Caki2 (cell line): Measurements from ENCODE around the gene CBS. TPM values are rescaled to one million over a fixed set of nuclear protein-coding genes. Genes with fewer than 3 reads are reported as not detected.
"Not testable (repeated sequence)": the region's sequence is repeated elsewhere in the genome, so short reads cannot be mapped to it uniquely, and the experiment has no call there.

Experiments used
- DNase-seq: peaks from one replicate; pipeline ENCODE4 v3.0.0-alpha.2; 2015; ENCODE audit warnings: low read depth
- in situ Hi-C: cut with HindIII; loops from 2 replicates; pipeline ENCODE4 v1.10.0; 2016; ENCODE audit warnings: low sequenced_read_pairs, low pct_unique_long_range_greater_than_20kb, mixed read lengths
- total RNA-seq: library from RNA; depleted of rRNA; stranded (reverse); fragments of >200 nt; shearing (Covaris generic); gene quantifications from 2 replicates; pipeline ENCODE4 v1.2.3, GENCODE V29; 2014; ENCODE audit warnings: low replicate concordance

Gene CBS
- total RNA-seq, 1 experiment from 2014 or later, result 32.8 TPM

DNA sequence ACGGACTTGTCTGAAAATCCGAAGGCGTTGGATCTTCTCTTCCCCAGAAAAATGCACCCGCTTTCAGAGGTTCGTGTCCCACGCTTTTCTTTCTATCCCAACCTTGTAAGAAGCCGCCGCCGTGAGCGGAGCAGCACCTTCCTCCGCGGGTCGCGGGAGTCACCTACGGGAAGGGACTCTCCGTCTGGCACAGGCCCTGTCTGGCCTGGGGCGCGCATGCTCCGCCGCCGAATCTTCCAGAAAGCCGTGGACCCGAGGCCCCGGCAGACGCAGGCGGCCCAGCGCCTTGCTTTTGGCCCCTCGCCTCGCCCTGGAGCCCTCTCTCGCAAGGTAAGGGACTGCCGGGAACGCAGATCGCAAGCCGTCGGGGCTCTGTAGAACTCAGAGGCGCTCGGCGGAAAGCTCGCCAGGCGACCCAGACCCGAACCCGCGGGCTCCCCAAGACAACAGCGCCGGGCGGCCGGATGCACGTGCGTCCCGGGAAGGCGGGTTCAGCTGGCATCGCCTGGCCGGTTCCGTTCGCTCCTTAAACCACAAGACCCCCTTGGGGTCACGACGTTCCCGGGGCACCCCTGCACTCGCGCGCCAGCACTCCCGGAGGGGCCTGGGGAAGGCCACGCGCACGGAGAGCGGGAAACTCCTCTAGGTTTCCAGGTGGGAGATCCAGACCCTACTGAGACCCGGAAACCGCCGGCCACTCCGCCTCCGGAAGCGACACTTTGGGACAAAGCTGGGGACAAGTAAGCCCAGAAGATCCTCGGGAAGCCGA lies 1.1 kb downstream of the CBS start:
- in situ Hi-C loops, DNase-seq: not testable (repeated sequence)

- in situ Hi-C loops, DNase-seq: not testable (repeated sequence)
These were observed 2.9 kb downstream of the CBS start for GRCh38 chr21:43072742-43073141.

DNA sequence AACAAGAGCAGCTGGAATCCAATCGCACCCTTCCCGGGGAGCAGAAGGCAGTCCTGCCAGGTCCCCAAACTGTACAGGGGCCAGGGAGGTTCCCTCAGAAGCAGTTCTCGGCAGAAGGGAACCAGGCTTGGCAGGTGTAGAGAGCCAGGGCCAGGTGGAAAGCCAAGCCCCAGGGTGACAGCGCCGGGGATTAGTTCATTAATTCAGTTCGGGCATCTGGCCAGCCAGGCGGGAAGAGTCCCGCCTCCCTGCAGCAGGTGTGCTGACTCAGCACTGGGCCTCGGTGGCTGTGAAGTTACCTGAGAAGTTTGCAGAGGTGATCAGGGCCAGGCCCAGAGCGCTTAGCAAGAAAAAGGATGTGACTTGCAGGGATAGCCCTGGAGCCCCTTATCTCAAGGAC lies 6.0 kb downstream of the CBS start:
- in situ Hi-C loops, DNase-seq: not testable (repeated sequence)

GRCh38 chr21:43068065-43068464 lies 7.6 kb downstream of the CBS start:
- DNase-seq, in situ Hi-C loops: not testable (repeated sequence)

DNA sequence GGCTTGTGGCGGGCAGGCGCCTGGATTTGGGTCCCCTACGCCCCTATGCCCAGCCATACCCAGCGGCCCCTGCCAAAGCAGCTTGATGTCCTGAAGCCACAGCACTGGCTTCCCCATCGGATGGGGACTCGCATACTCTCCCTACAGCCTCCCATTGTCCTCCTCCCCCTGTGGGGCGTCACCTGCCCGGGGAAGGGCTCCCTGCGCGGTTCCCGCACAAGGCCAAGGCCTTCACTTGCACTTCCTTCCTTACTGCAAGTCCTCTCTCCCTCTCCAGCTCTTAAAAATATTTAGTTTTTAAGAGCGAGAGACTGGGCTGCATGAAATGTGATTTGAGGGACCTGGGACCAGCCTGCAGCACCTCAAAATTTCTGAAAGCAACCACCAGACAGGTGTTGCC lies 8.9 kb downstream of the CBS start:
- in situ Hi-C loops, DNase-seq: not testable (repeated sequence)

- in situ Hi-C loops, DNase-seq: not testable (repeated sequence)
These were observed 9.6 kb downstream of the CBS start for GRCh38 chr21:43065991-43066390.

DNA sequence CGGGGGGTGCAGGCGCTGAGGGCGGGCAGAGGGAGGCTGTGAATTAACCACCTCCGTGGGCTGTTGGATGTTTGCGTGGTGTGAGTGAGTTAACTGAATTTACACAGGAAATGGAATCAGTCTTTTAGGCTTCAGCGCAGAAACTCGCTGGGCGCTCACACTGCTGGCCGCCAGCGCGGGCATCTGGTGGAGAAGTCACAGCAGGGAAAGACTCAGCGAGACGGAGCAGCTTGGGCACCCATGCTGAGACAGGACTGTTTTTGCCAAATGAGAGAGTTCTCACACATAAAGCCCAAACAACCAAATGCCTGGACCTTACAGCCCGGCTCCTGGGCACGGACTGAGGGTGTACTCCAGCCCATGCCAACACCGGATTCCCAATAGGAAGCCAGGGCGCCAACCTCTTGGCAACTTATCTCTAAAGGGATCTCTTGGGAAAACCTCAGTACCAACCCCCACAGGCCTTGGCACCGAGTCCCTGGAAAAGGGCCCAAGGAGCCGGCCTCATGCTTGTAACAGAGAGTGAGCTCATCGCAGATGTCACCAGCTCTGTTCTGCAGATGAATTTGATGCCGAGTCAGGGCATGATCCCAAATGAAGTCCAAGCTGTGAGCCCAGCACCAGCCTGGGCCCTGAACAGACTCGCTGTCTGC lies 11.2 kb downstream of the CBS start:
- in situ Hi-C loops, DNase-seq: not testable (repeated sequence)

- DNase-seq, in situ Hi-C loops: not testable (repeated sequence)
These were observed 12.5 kb downstream of the CBS start for GRCh38 chr21:43062955-43063664.

- DNase-seq, in situ Hi-C loops: not testable (repeated sequence)
These were observed 22.5 kb downstream of the CBS start for GRCh38 chr21:43053112-43053511.

DNA sequence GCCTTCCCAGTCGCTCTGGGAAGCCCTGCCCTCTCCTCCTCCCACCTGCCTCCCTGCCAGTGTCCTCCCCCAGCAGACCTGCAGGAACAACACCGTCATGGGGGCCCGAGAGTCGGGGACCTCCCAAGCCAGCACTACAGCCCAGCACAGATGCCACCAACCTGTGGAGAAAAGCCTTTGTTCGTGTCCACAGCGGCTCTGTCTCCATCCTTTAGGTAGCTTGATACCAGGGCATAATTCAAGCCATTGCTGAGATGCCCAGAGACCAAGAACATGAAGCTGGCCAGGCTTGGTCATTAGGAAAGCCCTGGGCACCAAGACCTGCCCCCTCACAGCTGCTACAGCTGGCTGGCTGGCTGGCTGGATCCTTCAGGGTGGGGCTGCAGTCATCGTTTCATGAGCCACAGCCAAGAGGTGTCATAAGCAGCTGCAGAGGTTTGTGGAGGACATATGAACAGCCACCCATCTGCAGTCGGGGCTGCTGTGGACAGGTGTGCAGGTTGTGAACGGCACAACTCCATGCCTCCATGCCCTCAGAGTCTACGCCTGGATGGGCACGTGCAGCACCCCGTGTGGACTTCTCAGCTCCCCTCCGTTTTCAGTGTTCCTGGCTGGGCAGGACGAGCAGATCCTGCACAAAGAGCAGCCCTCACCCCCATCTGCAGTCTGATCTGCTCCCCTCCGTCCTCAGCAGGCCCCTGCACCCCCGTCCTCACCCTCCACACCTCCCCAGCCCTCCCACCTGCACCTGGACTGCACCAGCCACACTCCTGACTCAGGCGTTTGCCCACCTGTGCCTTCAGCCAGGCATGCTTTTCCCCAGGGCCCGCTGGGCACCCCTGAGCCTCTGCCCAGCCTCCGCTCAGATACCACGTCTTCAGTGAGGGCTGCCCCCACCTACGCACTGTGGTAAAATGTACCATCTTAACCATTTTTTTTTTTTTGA lies 29.5 kb downstream of the CBS start:
- in situ Hi-C loops, DNase-seq: not testable (repeated sequence)

DNA sequence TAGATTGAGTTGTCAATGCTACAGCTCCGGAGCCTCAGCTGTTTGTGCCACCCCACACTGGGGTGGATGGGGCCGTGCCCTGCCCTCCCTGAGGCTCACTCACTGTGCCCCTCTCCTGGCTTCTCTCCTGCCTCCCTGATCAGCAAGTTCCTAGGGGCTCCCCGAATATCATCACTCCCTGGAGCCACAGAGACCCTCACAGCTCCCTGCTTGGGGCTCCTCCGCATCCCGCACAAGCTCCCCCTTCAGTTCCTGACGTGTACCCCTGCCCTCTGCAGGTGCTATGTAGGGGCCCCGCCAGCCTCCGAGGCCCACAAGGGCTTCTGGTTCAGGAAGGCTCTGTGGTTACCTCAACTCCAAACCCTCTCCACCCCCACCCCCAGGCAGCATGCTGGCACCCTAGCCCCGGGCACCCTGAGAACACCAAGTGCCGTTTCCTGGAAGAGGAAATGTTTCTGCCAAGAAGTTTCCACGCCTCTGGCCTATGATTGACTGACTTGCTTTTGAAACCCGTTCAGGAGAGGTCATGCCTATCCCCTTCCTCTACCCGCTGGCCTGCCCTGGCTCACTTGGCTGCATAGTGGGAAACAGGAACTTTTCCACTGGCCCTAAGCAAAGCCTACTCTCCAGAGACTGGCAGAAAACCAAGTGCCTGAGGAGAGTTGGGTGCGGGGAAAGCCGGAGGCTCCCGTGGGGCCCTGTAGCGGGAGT lies 30.3 kb downstream of the CBS start:
- in situ Hi-C loops, result not testable (repeated sequence)

GRCh38 chr21:43044547-43044946 lies 31.1 kb downstream of the CBS start:
- DNase-seq, in situ Hi-C loops: not testable (repeated sequence)

More for the DNA sequence above, 30.3 kb downstream of the CBS start:
- DNase-seq, result not testable (repeated sequence)

- DNase-seq, in situ Hi-C loops: not testable (repeated sequence)
These were observed 32.3 kb downstream of the CBS start for GRCh38 chr21:43043291-43043690.

DNA sequence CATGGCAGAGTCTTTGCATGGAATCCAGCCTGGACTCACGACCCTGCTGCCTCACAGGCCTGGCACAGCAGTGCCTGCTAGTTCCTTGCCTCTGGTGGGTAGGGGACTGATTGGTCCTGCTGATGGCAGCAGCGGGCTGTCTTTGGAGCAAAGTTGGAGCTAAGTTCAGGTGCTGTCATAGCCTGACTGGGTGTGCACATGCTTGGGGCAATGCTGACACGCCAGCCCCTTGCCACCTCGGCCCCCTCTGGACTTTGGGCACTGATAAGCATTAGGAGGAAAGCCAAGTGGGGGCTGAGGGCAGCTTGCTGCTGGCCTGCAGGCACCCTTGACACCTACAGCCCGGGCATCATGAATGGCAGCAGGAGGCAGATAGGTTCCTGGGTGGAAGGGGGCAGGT lies 33.5 kb downstream of the CBS start:
- DNase-seq, in situ Hi-C loops: not testable (repeated sequence)

DNA sequence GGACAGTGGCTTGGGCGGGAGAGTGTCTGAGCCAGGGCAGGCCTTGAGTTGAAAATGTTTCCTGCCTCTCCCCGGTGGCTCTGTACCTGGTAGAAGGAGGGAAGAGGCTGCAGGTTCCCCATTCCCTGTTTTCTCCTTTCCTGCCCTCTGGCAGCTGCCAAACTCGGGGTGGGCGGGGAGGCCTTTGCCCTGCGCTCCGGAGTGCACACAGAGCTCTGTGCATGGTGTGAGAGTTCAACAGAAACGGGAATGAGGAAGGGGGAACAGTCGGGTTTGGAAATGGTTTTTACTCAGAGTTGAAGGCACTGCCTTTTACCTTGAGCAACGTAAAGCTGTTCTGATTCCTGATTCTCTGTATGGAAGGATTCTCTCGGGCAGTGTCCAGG lies 37.0 kb downstream of the CBS start:
- in situ Hi-C loops, DNase-seq: not testable (repeated sequence)

DNA sequence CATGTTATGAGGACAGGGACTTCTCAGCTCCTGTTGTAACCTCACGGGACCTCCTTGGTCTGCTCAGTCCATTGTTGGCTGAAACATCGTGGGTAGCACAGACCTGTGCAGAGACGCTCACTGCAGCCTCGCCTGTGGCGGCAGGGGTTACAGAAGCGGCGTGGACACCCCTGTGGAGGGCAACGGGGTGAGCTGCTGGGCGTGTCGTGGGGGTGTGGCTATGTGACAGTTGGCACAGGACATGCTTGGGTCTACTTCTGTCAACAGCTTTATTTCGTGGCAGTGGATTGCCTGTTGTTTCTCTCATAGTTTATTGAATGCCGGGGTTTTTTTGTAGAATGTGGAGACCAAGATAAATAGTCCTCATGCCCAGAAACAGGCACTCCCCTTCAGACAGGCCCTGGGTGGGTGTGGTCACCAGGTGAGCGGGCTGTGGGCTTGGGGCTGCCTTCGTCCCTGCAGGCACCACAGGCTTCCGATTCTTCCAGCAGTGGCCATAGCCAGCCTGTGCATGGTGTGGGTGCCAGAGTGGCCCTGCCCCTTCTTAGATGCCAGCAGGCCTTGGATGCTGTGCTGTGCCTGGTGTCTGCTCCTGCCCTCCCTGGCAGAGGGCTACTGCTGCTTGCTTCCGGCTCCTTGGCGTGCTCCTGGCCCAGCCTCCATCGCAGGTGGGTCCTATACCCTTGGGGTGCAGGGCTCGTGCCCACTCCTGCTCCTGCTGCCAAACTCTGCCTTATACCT lies 37.5 kb downstream of the CBS start:
- DNase-seq, in situ Hi-C loops: not testable (repeated sequence)

GRCh38 chr21:43036889-43037288 lies 38.7 kb downstream of the CBS start:
- not testable (repeated sequence) for DNase-seq

More at GRCh38 chr21:43036889-43037288, 38.7 kb downstream of the CBS start:
- in situ Hi-C loops, result not testable (repeated sequence)
